ENCODE data around the gene PDZD2.

PDZD2 gene

GRCh38 chr5:31800351-31800750 lies 161.4 kb downstream of the PDZD2 start:
- DNase-seq (ENCODE audit: low spot score), result no peak
- no peak for TF ChIP-seq CTCF (IDR thresholded peaks at IDR 0.05; ENCODE audit: extremely low read depth, missing control alignments)

- no peak for TF ChIP-seq CTCF (IDR thresholded peaks at IDR 0.05; ENCODE audit: extremely low read depth, missing control alignments)
- no peak for DNase-seq (ENCODE audit: low spot score)
Measured at GRCh38 chr5:31805785-31806400, 167.0 kb downstream of the PDZD2 start.

GRCh38 chr5:31806561-31806960 lies 167.6 kb downstream of the PDZD2 start:
- TF ChIP-seq CTCF (IDR thresholded peaks at IDR 0.05; ENCODE audit: extremely low read depth, missing control alignments), result no peak
- DNase-seq (ENCODE audit: low spot score), result no peak

GRCh38 chr5:31807789-31808540 lies 169.0 kb downstream of the PDZD2 start:
- DNase-seq (ENCODE audit: low spot score), result no peak
- TF ChIP-seq CTCF (IDR thresholded peaks at IDR 0.05; ENCODE audit: extremely low read depth, missing control alignments), result no peak

GRCh38 chr5:31809050-31809870 lies 170.3 kb downstream of the PDZD2 start:
- peak; percentile 45 for TF ChIP-seq CTCF (IDR thresholded peaks at IDR 0.05; ENCODE audit: extremely low read depth, missing control alignments)
- DNase-seq (ENCODE audit: low spot score), result peak; percentile 67

GRCh38 chr5:31811210-31811609 lies 172.3 kb downstream of the PDZD2 start:
- DNase-seq (ENCODE audit: low spot score), result no peak
- no peak for TF ChIP-seq CTCF (IDR thresholded peaks at IDR 0.05; ENCODE audit: extremely low read depth, missing control alignments)

GRCh38 chr5:31815376-31815775 lies 176.4 kb downstream of the PDZD2 start:
- TF ChIP-seq CTCF (IDR thresholded peaks at IDR 0.05; ENCODE audit: extremely low read depth, missing control alignments), result no peak
- no peak for DNase-seq (ENCODE audit: low spot score)
